B cell (primary cell): Measurements from ENCODE around the gene COL5A1.

ENCODE experiments used
- EZH2 ChIP-seq: IDR thresholded peaks from 2 replicates; pipeline ENCODE4 v1.6.1; 2012; ENCODE audit warnings: borderline replicate concordance, low read depth, mild to moderate bottlenecking, moderate library complexity, low read length; ENCODE audit not compliant: insufficient read depth, poor library complexity, severe bottlenecking
- TF ChIP-seq, protein P1 (sequence below): fragments of 200-600 bp; IDR thresholded peaks from one replicate; pipeline ENCODE4 v1.8.0; 2022; ENCODE audit warnings: antibody characterized with exemption, mild to moderate bottlenecking

DNA sequence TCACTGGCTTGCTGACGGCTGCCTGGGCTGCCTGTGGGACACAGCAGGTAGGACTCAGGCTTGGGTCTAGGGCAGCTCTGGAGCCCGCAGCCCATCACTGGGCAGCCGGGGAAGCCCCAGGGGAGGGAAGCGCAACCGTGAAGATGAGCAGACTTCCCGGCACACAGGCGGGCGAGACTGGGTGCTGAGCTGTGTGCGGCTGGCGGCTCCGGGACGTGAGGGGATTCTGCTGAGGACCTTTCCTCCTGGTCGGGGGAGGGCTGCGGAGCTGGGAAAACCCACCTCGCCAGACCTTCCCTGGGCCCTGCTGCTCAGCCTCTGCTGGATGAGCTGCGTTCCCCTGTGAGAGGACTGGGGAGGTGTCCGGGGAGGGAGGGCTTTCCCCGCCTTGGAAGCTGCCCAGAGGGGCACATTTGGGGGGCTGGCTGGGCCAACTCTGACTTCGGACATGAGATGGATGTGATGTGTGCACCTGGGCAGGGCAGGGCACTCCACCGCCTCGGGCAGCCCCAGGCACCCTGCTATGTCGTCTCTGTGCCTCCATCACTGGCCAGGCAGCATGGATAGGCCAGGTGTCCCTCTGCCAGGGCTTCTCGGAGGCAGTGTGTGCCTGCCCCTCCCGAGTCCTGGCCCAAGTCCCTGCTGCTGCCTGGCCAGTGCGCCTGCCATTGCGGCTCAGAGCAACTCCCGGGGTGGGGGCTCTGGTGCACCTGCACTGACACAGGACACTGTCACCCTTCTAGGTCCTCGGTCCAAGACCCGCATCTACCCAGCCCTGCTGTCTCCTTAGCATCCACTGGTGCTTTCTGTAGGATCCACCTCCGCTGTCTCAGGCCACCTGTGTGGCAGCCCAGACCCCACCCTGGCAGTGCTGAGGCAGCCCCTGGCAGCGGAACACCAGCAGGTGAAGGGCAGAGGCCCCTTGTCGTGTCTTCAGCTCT is 66.4 kb downstream of the COL5A1 start:
- TF ChIP-seq, protein P1, sequence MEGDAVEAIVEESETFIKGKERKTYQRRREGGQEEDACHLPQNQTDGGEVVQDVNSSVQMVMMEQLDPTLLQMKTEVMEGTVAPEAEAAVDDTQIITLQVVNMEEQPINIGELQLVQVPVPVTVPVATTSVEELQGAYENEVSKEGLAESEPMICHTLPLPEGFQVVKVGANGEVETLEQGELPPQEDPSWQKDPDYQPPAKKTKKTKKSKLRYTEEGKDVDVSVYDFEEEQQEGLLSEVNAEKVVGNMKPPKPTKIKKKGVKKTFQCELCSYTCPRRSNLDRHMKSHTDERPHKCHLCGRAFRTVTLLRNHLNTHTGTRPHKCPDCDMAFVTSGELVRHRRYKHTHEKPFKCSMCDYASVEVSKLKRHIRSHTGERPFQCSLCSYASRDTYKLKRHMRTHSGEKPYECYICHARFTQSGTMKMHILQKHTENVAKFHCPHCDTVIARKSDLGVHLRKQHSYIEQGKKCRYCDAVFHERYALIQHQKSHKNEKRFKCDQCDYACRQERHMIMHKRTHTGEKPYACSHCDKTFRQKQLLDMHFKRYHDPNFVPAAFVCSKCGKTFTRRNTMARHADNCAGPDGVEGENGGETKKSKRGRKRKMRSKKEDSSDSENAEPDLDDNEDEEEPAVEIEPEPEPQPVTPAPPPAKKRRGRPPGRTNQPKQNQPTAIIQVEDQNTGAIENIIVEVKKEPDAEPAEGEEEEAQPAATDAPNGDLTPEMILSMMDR = no peak
- no peak for TF ChIP-seq EZH2
